ENCODE data around the gene SCAP.
A peak's percentile ranks its signal among the peaks of the same experiment; 100 is the strongest.

The SCAP gene

DNA sequence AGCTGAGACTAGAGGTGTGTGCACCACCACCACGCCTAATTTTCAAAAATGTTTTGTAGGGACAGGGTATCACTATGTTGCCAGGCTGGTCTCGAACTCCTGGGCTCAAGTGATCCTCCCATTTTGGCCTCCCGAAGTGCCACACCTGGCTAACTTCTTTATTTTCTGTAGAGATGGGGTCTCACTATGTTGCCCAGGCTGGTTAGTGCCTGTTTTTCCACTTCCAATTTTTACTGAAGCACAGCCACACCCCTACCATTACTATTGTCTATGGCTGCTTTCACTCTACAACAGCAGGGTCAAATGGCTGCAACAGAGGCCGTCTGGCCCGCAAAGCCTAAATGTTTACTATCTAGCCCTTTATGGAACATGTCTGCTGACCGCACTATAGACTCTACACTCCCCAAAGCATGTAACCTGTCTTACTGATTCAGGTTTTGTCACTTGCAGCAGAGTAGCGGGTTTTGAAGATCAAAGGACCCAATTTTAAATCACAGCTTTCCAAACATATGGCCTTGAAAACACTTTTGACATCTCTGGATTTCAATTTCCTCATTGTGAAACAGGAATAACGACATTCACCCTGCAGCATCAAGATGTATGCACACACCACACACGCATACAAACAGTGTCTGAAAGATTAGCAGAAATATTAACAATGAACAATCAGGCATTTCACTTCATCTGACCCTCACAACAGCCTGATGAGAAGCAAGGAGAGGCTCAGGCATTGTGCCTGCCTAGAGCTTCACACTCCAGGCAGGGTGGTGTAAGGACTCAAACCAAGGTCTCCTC, 46.1 kb downstream of the SCAP start:
- DNase-seq: no peak

DNA sequence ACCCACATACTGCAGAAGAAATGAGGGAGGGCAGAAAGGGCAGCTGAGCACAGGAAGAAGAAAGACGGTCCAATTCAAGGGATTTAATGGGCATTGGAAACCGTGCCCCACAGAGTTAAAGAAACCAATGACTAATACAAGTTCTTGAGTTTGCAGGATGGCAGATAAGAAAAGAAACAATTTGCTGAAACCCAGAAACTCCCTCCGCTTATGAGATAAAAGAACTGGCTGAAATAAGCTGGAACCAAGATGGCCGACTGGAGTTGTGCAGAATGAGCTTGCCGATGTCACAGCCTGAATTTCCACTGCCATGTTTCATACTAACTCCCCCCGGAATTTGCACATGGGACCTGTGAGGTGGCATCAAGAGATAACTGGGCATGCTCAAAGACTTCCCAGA, 47.1 kb downstream of the SCAP start:
- no peak for DNase-seq

DNA sequence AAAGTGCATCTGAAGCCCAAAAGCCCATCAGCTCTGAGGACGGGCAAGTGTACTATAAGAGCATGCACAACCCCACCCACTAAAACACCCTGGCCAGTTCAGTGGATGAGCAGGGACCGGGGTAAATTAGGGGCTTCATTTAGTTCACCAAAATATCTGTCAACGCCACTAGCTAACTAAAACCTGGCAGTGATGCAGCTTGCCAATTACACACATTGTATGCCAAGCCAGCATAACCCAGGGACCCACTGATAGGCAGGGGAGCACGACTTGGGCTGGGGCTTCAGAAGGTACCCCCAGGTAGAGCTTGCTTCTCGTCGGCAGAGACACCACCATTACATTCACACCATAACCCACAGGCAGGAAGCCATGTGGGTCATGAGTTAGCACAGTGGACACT, 47.9 kb downstream of the SCAP start:
- DNase-seq: no peak

DNA sequence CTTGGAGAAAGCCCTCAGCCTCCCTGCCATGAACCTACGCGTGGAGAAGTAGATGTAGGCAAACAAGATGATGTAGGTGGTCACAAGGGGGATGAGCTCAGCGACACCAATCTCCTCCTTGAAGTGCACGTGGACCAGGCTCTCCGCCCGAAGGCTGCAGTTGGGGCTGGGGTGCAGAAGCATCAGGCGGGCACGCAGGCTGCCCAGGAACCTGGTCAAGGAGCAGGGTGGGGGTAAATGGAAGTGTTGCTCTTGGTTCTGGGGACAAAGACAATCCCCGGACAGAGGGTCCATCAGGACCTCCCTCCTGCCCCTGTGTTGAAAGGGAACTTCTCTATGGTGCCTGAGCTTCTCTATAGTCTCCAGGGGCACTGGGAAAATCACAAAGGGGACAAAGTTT, 49.8 kb downstream of the SCAP start:
- no peak for DNase-seq

DNA sequence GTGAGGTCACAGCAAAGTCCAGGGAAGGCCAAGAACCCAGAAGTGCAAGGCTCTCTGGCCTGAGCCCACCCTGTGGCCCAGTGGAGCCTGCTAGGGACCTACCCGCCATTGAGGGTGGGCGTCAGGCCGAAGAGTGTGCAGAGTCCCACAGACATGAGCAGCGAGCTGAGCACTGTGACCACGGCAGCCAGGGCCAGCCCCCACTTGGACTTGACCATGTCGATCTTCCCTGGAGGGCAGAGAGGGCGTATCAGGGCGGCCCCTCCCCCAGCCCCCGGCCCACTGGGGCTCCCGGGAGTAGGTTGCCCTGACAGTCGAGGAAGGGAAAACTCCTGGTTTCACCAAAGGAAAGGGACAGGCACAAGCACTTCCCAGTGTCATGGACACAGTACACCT, 50.4 kb downstream of the SCAP start:
- no peak for DNase-seq

DNA sequence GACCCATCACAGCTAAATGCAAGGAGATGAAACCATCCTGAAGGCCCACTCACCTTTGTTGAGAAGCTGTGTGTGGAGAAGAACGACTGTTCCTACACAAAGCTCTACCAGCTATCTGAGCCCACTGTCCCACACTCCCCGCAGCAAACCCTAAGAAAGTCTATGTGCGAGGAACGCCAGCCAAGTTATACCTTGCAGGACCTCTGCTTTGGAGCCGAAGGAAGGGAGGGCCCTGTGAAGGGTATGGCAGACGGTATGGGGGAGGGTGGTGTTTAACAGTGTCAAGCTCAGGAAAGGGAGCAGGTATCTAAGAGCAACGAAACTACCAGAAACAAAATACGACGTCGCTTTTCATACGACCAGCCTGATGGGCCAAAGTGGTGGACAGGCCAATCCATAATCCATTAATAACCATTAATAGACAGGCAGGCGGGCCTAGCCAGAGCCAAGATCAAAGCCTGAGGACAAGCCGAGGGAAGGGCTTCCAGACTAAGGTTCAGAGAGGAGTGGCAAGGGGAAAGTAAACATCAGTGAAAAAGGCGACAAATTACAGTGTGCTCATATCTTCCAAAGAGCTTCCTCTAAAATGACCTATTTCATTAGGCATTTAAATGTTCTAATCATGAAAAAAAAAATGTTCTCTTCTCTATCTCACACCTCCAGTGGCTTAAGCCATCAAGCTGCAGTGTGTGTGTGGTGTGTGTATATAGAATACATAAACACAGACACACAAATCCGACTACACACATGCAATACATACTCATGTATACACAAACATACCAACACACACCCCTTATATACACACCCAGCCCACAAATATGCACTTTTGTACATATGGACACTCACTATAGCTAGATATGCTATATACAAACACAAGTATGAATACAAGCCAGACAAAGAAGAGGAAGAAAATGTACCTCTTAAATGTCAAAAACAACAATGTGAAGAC, 51.0 kb downstream of the SCAP start:
- DNase-seq: no peak

DNA sequence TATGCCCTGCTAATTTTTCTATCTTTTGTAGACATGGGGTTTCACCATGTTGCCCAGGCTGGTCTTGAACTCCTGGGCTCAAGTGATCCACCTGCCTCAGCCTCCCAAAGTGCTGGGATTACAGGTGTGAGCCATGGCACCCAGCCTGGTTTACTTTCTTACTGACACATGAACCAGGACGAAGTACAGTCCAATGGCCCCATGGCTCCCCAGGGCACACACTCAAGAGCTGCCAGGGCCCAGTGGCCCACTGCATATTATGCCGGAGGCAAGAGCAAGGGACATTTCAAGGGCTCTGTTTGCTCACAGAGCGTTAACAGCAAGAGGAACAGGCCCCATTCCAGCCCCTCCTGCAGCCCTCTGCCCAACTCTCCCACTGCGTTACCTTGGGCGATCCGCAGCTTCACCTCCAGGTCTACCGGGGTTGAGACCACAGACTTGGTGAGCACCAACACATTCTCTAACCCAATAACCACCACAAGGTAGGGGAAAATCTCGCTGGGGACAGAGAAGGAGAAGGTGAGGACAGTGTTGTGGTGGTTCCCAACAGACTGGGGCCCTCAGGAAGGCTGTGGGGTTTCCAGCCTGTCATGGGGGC, 52.1 kb downstream of the SCAP start:
- no peak for DNase-seq

DNA sequence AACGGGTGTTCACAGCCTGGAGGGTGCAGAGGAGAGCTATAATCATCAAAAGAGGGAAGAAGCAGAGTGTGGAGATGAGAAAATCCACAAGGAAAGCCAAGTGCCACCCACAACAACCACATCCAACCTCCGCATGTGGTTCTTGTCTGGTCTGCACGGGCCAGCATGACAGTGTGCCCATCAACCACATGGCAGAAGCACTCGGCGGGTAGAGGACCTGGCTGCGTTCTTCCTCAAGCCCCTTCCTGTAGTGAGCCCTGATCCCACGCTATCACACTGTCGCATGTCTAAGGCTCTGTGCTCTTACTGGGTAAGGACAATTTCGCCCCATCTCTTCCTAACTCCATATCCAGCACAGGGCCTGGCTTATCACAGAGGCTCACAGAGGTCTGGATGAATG, 53.0 kb downstream of the SCAP start:
- no peak for DNase-seq

DNA sequence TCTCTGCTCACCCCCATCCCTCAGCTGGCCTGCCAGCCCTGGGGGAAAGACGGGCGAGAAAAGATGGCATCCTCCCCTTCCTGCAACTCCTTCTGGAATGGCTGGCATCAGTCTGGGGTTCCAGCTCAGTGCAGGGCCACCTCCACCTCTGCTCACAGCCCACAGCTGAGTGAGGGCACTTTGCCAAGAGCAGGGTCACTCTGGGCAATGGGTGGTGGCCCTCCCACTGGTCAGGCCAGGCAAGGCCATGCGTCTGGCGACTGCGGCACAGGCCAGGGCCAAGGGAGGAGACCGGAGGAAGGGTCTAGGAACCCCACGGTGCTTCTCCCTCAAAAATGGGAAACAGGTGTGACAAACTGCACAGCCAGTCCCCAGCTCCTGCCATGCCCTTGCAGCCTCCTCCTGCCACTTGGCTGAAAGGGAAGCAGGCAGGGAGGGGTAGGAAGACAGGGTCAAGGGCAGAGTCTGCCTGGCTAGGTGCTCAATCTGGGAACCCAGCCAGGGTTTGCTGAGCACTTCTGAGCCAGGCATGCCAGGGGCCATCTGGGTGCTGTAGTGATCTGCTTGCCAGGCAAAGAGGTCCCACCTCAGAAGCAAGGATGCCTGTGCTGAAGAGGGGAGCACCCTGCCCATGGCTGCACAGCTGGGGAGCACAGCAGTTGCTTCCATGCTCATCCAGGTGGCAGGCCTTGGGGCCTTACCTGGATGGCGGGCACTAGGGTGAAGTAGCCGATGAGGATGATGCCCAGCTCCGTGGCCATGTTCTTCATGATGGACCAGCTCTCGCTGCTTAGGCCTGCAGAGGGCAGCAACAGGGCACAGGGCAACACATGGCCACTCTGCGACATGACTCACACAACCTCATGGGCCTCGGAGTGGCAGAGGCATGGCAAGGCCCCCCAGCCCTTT, 53.7 kb downstream of the SCAP start:
- DNase-seq: peak in 1 of 2 experiments; percentile 39

DNA sequence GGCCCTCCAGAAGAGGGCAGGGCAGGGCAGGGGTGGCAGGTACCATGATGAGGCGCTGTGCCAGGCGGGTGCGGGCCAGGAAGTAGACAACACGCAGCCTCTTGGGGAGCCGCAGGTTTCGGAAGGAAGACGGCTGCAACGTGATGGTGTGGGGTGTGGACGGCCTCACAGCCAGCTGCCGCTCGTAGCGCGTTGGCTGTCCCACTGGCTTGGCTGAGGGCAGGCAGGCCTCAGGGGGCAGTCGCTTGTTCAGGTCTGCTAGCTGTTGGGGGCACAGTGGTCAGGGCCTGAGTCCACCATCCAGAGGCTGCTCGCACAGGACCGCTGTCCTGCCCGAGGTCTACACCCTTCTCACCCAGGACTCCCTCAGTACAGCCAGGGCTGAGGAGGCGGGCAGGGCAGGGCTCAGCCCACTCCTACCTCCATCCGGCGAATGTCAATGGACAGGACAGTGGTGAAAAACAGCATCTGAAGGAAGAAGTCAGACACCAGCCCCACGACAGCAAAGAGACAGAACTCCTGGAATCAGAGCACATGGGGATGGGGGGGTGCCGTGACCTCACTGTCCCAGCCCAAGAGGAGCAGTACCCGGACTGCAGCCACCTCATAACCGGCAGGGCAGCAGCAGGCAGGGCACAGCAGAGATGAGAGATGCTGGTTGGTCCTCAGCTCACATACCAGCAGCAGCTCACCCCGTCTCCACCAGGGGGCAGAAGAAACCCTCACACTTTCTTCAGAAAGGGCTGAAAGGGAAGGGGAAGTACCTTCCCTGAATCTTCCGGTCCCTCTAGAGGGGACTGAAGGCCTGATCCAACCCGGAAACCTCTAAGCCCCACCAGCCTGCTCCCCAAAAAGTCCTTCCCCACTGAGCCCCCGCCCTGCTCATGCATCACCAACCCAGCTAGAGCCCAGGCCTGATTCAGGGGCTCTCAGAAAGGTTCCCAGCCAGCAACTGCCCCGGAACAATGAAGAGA, 54.9 kb downstream of the SCAP start:
- DNase-seq: peak; percentile 73

DNA sequence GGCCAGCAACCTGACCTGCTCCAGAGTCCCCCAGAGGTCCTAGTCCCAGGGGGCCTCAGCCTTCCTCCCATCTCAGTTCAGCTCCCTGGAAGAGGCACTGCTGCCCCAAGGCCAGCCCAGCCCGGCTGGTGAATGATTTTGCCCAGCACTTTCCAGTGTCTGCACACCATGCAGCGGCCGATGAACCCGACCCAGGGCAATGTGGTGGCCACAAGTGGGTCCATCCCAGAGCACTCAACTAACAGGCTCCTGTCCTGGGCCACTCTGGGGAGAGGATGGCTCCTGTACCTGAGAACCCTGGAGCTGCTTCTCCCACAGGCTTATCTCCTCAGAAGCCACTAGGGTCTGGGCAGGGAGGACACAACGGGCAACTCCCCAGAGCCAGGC, 55.7 kb downstream of the SCAP start:
- no peak for DNase-seq

DNA sequence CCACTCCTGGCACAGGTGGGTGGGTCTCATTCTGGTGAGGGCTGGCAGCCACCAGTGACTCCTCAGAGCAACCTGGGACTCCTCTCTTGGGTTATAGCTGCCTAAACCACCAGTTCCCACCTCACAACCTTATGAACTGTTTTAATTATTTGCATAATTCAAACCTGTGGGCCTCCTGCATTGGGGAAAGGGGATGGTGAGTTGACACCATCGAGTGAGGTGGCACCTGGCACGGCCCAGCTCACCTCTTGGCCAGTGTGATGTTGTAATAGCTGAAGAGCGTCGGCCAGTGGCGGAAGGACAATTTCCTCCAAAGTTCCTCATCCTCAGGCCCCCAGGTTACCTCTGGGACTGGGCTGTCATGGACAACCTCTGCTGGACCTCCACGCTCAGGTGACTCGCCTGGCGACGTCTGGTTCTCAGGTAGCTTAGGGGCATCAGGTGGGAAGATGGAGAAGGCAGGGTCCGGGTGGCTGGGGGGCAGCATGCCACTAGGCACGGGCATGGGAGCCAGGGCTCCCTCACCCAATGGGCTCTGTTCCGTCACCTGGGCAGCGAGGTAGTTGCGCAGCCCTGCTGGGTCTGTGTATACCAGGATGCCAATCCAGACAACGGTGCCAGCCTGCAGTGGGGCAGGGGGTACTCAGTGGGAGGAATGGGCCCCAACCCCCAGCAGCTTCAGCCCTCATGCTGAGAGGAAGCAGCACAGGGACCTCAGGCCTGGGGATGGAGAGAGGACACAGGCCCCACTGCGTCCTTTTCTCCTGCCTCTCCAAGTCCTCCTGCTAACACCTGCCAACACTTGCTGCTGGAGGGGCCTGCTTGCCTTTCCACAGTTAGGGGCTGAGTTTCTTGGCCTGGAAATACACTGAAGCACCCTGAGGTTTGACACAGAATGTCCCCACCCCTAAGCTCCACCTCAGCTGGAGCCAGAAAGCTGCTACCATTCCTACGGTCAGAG, 56.4 kb downstream of the SCAP start:
- no peak for DNase-seq

DNA sequence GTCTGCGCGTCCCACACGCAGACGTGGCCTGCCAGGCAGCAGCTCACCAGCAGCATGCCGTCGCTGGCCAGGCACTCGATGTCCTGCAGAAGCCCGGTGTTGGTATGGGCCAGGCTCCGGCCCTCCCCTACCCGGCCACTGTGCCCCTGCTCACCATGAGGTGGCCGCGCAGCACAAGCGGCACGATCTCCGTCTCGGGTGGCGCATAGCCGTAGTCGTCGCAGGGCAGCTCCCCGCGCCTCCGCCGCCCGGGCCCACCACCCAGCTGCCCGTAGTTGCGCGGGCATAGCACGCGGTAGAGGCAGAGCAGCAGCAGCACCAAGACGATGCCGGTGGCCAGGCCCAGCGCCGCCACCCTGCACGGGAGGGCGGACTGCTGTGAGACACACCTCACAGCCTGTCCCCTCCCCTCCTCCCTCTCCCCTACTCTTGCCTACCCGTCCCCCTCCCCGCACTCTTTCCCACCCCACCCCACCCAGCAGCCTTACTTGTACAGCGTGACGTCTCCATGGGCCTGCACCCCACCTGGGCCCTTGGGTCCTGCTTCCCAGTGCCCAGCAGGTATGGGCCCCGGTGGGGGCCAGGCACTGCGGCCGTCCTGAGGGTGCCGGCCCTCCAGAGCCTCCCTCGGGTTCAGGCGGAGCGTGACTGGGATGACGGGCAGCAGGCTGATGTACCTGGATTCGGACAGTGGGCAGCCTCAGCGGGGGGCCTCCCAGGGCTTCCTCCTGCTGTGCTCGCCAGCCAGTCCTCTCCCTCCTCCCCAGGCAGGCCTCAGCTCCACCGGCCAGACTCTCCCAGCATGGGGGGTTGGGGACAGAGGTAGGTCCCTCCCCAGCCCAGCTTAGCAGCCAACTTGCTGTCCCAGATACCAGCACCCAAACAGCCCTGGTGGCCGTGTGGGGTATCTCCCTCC, 57.3 kb downstream of the SCAP start:
- DNase-seq: no peak

DNA sequence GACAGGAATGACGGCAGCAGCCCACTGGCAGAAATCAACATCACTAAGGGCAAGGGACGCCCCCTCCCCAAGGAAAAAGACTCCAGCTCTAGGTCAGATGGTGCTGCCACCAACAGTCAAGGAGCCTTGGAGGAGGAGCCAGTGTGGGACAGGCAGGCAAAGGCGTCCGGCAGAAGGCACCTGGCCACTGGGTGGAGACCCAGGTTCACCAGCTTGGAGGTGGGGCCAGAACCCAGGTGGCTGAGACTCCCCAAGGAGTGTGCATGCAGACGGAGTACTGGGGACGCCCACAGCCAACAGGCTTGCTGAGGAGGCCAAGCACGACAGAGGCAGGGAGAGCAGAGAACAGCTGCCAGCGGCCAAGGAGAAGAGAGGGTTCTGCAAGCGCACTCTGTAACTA, 59.7 kb downstream of the SCAP start:
- DNase-seq: no peak

DNA sequence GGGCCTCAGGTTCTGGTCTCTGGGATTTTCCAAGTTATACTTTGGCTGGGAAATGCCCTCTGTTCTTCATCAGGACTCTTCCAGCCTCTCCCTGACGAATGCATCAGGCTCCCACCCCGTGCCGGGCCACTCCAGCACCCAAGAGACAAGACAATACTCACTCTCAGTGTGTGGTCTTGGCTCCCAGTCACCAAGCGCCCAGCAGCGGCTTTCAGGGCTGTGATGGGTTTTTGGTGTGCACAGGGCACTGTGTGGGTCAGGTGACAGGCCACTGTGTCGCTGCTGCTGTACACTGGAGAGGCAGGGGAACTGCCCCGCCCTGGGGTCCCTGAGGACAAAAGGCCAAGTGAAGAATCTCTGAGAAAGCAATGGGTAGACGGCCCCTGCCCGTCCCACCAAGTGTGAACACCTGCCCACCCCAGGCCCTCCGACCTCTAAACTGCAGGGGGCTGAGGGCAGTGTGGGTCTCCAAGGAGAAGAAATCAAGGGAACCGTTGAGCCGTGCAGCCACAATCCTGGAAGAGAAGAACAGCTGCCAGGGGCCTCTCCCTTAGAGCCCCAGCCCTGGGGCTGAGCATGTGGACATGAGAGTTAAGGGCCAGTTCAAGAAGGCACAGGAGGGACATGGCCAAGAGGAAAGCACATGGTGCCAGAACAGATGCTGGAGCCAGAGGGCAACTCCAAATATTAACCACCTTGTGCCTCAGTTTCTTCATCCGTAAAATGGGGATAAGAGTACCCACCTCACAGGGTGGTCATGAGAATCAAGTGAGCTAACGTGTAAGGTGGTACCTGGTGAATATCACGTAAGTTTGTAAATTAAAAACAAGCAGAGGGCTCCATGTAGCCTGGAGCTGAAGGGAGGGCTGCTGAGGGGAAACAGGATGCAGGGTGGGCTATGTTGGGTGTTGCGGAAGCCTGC, 60.8 kb downstream of the SCAP start:
- no peak for DNase-seq

DNA sequence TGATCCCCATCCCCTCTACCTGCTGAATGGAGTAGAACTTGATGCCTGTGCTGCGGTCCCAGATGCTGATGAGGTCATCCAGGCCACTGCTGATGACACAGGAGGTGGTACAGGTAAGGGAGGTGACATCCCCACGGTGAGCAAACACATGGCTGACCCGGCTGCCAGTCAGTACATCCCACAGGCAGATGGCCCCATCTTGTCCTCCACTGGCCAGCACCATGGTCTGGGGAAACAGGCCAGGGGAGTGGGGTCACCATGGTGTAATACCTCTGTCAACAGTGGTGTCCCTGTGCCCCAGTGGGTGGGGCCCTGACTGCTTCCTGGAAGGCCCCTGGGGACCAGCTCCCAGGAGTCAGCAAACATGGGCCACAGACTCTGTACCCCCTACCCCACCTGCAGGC, 61.6 kb downstream of the SCAP start:
- DNase-seq: no peak

DNA sequence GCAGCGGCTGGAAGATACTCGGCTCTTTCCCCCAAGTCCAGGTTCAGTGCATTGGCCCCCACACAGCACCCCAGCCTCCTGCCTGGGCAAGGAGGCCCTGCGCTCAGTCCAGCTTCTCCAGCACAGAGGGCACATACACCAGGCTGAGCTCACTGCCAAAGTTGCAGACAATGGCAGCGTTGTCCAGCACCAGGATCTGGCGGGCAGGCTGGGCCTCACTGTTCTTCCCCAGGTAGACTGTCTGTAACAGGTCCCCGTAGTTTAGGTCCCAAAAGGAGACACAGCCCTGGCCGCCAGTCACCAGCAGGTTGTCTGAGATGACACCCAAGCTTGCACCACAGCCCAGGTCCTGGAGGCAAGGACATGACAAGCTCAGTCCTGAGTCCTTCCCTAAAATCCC, 62.0 kb downstream of the SCAP start:
- DNase-seq: no peak

Measured in NCI-H446 (cell line).